ENCODE results near the gene TXNRD2. TPM values are rescaled to one million over a fixed set of nuclear protein-coding genes. Genes with fewer than 3 reads are reported as not detected.

Gene TXNRD2
- total RNA-seq, 2 donors from 2014 or later = 22.3 to 29.5 TPM

DNA sequence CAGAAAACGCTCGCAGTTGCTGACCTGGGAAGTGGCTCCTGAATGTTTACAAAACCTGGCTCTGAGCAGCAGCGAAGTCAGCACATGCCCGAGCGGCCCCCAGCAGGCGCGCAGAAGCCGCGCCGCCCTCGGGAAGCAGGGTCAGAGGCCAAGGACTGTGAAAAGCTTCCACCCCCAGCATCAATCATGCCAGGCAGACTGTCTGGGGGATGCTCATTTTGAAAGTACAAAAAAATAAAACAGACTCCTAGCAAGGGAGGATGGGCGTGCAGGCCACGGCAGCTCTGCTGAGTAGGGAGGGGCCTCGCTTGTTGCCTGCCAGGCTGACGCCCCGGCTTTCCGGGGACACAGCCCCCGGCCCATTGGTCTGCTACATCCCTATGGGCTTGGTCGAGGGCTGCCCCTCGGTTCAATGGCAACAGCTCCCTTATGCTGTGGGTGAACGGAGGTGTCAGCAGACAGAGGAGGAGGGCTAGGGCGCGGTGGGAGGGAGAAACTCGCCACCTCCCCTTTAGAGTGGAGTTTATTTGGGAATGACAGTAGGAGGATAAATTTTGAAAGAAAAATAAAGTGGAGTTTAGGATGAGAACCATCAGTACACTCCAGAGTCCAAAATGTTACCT lies 49.2 kb downstream of the TXNRD2 start:
- intact Hi-C loops (cut with DNase I) = no loop called here
- Histone ChIP-seq H3K27ac (no peak overlapping the region), H3K9ac (ENCODE audit: low read depth in 2 of 2, low read length in 2 of 2) (no peak overlapping the region), H3K9me3 (no peaks in the 10 kb centered on the region), H3K4me1 (no peaks in the 10 kb centered on the region), H3K27me3 (no peaks in the 10 kb centered on the region), H3K36me3 (no peaks in the 10 kb centered on the region), H3K4me3 (no peak overlapping the region)
- DNase-seq = no peak
- TF ChIP-seq, protein P1, sequence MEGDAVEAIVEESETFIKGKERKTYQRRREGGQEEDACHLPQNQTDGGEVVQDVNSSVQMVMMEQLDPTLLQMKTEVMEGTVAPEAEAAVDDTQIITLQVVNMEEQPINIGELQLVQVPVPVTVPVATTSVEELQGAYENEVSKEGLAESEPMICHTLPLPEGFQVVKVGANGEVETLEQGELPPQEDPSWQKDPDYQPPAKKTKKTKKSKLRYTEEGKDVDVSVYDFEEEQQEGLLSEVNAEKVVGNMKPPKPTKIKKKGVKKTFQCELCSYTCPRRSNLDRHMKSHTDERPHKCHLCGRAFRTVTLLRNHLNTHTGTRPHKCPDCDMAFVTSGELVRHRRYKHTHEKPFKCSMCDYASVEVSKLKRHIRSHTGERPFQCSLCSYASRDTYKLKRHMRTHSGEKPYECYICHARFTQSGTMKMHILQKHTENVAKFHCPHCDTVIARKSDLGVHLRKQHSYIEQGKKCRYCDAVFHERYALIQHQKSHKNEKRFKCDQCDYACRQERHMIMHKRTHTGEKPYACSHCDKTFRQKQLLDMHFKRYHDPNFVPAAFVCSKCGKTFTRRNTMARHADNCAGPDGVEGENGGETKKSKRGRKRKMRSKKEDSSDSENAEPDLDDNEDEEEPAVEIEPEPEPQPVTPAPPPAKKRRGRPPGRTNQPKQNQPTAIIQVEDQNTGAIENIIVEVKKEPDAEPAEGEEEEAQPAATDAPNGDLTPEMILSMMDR (IDR thresholded peaks at IDR 0.05) = no peak

DNA sequence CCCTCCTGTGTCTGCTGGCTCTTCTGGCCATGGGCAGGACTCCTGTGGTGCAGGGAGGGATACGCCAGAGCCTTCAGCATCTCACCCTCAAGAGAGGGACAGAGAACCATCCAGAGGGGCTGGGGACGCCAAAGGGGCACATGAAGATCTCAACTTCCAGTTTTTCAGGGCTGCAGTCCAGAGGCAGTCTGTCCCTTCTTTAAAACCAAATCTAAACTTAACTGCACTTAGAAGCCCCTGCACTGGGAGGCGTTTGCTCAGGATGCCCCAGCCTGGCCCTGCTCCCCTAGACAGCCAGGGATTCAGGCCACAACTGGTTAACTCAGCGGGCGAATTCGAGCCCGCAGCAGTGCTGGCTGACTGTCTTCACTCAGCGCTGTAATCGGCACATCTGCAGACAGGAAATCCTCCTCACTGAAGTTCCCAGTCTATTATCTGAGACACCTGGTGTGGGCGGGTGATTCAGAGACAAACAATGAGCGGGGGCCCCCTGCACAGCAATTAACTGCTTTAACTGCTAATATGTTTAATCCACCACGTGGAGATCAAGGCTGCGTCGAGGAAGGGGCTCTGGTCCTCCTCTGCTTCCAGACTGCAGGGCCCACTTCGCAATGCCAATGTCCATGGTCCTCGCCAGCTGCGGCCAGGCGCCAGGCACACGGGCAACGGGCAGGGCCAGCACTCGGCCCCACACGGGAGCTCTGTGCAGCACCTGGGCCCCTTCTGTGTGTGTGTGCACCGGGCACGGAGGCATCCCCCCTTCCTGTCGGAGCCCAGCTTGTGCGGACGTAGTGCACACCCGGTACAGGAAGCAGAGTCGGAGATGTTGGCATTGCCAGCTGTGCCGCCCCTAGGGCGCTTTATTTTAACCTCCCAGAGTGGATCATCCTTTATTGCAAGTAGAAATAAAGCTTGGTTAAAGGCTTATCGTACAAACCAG lies 50.0 kb downstream of the TXNRD2 start:
- Histone ChIP-seq H3K9ac (ENCODE audit: low read depth in 2 of 2, low read length in 2 of 2) (peak overlapping the region in 1 of 2 donors; percentile 24), H3K9me3 (no peaks in the 10 kb centered on the region), H3K36me3 (no peaks in the 10 kb centered on the region), H3K4me1 (no peaks in the 10 kb centered on the region), H3K4me3 (no peak overlapping the region), H3K27me3 (no peaks in the 10 kb centered on the region), H3K27ac (no peak overlapping the region)
- TF ChIP-seq, protein P1 (IDR thresholded peaks at IDR 0.05) = no peak
- no peak for DNase-seq
- intact Hi-C loops (cut with DNase I) = no loop called here

DNA sequence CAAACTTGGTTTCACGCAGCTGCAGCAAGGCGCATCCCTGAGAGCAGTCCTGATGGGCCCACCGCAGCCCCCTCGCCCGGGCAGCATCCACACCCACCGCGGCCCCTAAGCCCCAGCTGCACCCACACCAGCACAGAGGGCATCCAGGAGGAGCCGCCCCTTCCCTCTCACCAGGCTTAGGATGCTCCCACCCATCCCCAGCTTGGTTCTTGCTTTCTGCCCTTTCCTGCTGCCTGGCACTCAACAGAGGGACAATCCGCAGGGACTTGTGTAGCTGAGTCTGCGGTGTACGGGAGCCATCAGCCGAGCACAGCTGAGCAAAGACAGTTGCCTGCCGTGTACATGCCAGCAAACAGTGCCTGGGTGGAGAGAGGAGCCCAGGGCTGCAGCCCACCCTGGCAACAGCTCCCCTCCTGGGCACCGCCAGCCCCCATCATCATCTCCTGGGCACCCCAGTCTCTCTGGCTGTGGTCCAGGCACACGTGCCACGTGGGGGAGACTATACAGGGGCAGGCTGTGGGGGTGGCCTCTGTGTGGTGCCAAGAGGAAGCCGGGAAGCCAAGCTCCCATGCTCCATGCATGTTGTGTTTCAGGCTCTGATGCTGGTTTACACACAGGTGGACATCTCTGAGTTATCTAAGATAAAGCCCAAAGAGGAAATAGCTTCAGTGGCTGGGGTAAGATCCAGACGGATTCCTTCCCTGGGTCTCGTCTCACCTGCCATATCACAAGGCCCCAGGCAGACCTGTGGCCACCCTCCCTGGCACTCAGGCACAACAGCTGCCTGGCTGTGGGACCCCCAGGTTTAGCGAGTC lies 50.9 kb downstream of the TXNRD2 start:
- no peak for DNase-seq
- TF ChIP-seq, protein P1 (IDR thresholded peaks at IDR 0.05) = no peak
- H3K27me3 ChIP-seq = no peaks in the 10 kb centered on the region
- no peak overlapping the region for H3K4me3 ChIP-seq
- intact Hi-C loops (cut with DNase I) = no loop called here
- H3K9ac ChIP-seq (ENCODE audit: low read depth in 2 of 2, low read length in 2 of 2) = peak overlapping the region in 1 of 2 donors; percentile 5
- no peaks in the 10 kb centered on the region for H3K9me3 ChIP-seq
- no peaks in the 10 kb centered on the region for H3K36me3 ChIP-seq
- H3K27ac ChIP-seq = no peak overlapping the region
- no peaks in the 10 kb centered on the region for H3K4me1 ChIP-seq

DNA sequence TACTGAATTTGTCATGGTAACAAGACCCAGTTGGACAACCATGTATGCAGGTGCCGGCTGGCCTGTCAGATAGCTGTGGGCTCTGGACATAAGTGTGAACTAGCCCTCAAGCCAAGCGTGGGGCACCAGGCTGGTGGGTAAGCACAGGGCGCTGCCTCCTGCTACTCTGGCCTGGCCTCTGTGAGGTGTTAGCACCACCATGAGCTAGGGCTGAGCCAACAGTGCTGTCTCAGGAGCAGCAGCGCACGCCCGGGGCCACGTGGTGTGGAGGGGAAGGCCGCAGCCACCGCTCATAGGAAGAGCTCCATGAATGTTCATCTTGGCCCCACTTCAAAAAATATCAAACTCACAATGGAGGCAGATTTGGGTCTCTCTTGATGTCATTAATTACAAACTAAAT lies 51.7 kb downstream of the TXNRD2 start:
- Histone ChIP-seq H3K4me1 (no peaks in the 10 kb centered on the region), H3K27ac (no peak overlapping the region), H3K36me3 (no peaks in the 10 kb centered on the region), H3K9me3 (no peaks in the 10 kb centered on the region), H3K9ac (ENCODE audit: low read depth in 2 of 2, low read length in 2 of 2) (no peak overlapping the region), H3K27me3 (no peaks in the 10 kb centered on the region), H3K4me3 (no peak overlapping the region)
- intact Hi-C loops (cut with DNase I) = no loop called here
- TF ChIP-seq, protein P1 (IDR thresholded peaks at IDR 0.05) = no peak
- DNase-seq = no peak

DNA sequence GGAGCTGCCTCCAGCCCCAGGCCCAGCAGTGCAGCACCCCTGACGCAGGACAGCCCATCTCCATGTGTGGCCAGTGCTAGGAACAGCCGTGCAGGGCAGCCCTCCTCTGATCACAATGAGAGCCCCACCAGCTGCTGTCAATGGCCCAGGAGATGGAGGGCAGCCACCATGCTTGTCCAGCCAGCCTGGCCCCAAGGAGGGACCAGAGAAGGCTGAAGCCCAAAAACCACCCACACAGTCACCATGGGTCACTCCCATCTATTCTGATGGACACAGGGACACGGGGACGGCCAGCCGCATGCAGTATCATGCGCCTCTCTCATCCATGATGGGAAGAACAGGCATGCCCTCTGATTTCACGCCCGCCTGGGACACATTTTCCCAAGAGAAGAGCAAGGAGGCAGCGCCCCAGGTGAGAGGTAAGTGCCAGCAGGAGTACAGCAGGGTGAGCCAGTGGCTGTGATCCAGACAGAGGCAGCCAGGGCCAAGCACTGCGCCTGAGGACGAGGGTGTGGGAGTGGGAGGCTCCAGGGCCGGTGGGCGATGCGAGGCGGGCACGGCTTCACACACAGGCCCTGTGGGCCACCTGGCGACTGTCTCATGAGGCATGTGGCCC lies 53.4 kb downstream of the TXNRD2 start:
- intact Hi-C loops (cut with DNase I) = no loop called here
- Histone ChIP-seq H3K4me1 (no peaks in the 10 kb centered on the region), H3K27me3 (no peaks in the 10 kb centered on the region), H3K9me3 (no peaks in the 10 kb centered on the region), H3K9ac (ENCODE audit: low read depth in 2 of 2, low read length in 2 of 2) (no peak overlapping the region), H3K36me3 (no peaks in the 10 kb centered on the region), H3K4me3 (no peak overlapping the region), H3K27ac (no peak overlapping the region)
- DNase-seq = no peak
- TF ChIP-seq, protein P1 (IDR thresholded peaks at IDR 0.05) = no peak
